ENCODE data around the gene CPLX1. TPM values are rescaled to one million over a fixed set of nuclear protein-coding genes. Genes with fewer than 3 reads are reported as not detected.
"Not testable (repeated sequence)": the region's sequence is repeated elsewhere in the genome, so short reads cannot be mapped to it uniquely, and the experiment has no call there.

The CPLX1 gene
- total RNA-seq, 1 donor from 2014 or later = 4.4 TPM

DNA sequence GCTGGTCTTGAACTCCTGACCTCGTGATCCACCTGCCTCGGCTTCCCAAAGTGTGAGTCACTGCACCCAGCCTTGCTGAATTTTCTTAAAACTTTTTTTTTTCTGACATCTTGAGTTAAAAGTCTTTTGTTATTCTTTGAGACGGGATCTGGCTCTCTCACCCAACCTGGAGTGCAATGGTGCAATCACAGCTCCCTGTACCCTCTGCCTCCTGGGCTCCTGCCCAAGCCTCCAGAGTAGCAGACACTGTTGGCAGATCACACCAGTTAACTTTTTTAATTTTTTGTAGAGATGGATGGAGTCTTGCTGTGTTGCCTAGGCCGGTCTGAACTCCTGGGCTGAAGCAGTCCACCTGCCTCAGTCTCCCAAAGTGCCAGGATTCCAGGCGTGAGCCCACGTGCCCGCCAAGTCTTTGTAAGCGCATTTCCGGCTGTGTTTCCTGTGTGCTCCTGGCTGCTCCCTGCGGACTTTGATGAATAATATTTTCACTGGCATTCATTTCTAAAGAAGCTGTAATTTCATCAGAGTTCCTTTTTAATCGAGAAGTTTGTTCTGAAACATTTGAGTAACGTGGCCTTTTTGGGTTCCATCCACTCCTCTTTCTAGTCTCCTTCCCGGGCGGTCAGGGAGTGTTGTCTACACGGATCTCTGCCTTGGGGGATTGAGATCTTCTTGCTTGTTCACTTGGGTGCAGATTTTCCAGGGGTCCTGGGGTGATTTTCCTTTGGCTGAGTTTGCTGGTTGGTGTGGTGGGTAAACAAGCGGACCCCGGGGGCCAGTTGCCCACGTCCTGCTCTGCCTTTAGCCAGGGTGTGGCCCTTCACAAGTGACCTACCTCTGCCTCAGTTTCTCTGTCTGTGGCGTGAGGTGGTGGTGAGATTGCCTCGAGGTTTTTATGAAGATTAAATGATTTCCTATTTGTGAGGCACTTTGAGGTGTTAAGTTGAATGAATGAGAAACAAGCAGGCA is 75.9 kb downstream of the CPLX1 start:
- no peak for DNase-seq
- intact Hi-C loops (cut with micrococcal nuclease) = no loop called here
- ATAC-seq = peak; percentile 71

DNA sequence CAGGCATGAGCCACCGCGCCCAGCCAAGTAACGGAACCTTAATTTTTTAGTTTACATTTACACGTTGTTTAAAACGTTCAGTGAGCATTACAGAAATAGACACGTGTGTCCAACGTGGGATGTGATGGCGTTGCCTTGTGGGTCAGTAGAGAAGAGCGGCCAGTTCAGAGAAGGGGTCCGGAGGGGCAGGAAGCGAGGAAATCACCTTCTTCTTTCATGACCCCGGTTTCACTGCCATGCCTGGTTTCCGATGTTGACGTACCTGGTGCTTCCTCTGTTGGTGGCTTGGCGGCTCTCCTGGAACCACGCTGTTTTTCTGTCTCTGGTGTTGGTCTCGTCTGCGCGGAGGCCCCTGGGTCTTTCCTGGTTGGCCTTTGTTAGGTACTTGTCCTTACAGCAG is 77.5 kb downstream of the CPLX1 start:
- intact Hi-C loops (cut with micrococcal nuclease) = no loop called here
- DNase-seq = peak; percentile 19
- ATAC-seq = no peak

DNA sequence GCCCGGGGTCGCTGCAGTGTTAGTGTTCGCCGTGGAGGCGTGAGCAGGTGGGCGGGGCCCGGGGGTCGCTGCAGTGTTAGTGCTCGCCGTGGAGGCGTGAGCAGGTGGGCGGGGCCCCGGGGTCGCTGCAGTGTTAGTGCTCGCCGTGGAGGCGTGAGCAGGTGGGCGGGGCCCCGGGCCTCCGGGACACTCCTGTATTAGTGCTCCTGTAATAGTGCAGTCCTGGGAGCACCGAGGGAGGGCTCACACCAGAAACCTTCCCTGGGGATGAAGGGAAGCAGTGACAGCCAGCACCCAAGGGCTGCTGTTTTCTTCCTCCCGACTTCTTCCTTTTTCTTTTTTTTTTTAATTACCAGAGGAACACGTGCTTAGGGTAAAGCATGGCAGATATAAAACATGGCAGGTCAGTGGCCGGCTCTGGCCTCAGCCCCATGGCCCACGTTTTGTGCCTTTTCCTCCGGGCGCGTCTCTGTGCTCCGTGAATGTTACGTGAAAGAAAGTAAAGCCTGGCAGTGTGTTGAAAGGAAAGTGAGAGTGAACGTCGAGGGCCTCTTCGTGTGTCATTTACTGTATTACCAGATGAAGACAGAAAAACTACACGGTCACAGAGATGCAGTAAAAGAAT is 78.3 kb downstream of the CPLX1 start:
- DNase-seq (peak; percentile 23), ATAC-seq (no peak)
- intact Hi-C loops (cut with micrococcal nuclease) = no loop called here

DNA sequence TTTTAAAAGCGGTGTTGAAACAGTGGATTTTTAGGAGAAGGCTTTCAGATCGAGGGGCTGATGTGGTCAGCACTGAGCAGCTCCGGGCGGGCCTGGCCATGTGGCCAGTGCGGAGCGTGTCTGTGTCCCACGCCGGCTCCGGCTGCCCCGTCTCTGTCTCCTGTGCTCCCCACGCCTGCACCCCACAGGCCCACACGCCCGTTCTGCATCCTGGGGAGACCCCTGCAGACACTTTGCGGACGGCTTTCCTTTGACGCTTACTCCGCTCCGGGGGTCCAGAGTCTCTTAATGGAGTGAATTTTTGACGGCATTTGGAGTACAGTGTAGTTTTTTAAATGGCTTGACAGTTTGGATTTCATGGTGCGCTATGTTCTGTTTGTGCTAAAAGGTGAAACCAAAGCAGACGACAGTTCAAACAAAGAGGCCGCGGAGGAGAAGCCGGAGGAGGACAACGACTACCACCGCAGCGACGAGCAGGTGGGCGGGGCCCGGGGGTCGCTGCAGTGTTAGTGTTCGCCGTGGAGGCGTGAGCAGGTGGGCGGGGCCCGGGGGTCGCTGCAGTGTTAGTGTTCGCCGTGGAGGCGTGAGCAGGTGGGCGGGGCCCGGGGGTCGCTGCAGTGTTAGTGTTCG is 81.6 kb downstream of the CPLX1 start:
- DNase-seq = peak; percentile 26
- ATAC-seq = no peak
- intact Hi-C loops (cut with micrococcal nuclease) = no loop called here

DNA sequence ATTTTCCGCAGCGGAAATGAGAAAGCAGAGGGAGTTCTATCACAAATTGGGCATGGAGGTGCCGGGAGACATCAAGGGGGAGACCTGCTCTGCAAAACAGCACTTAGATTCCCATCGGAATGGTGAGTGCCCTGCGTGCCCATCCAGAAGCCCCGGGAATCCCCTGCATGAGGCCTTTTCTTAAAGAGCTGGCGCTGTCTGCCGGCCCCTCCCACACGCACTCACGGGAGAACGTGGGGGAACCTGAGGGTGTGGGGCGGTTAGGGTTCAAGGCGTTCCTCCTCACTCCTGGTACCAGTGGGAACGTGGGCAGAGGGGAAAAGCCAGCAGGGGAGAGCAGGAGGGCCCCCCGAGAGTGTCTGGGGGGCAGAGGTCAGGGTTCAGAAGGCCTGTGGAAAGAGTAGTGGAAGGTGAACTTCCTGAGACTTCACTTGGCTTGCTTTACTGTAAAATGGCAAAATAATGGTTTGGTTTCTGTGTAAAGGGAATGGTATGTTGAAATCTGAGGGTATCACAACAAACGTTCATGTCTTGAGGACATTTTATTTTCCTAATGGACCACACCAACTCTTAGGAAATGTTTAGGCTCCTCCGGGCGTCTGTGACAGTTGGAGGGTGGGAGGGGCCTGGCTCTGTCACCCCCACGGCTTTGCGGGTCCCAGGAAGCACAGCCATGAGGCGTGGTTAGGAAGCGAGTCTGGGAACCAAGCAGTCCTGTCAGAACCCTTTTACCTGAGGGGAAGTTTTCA is 82.3 kb downstream of the CPLX1 start:
- intact Hi-C loops (cut with micrococcal nuclease) = no loop called here
- ATAC-seq (no peak), DNase-seq (no peak)

DNA sequence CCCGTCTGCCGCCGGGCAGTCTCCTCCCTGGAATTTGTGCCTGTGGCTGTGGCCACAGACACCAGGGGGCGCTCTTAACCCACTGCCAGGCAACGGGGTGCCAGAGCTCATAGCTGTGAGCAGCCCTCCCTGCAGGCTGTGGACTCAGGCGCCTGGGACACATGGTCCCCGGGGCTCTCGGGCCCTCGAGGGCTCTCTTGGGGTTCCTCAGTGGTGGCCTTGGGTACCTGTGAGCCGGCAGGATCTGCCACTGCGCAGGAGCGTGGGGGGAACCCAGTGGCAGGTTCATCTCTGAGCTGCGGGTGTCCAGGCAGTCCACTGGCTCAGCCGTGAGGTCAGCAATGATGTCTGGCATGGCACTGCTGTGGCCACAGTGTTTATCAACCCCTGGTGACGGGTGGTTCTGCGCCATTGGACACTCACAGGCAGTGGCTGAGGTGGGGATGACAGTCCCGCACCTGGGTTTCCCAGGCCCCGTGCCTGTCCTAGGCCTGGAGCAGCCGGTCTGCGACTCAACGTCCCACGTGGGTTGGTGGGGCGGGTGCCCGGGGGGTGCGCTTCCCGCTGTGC is 83.1 kb downstream of the CPLX1 start:
- DNase-seq (peak; percentile 78), ATAC-seq (peak; percentile 87)
- intact Hi-C loops (cut with micrococcal nuclease) = no loop called here

DNA sequence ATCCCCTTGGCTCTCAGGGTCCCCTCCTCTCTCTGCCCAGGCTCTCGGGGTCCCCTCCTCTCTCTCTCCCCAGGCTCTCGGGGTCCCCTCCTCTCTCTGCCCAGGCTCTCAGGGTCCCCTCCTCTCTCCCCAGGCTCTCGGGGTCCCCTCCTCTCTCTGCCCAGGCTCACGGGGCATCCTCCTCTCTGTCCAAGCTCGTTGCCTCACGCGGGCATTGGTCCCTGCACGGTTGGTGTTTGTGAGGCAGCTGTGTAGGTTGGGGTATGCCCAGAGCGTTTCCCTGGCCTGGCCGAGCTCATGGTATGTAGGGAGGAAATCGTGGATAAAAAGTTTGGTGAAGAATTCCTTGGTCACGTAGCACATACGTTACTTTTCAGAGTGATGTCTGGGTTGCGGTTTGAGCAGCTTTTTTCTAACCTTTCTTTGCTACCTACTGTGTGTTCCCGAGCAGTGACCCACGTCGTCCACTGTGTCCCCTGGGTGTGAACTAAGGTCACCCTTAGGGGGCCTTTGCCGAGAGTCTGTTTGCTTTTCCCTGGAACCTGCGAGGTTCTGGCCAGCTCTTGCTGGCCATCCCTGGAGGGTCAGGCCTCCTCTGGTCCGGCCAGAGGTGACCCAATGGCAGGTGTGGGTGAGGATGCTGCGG is 83.7 kb downstream of the CPLX1 start:
- ATAC-seq (peak; percentile 24), DNase-seq (no peak)
- intact Hi-C loops (cut with micrococcal nuclease) = no loop called here

DNA sequence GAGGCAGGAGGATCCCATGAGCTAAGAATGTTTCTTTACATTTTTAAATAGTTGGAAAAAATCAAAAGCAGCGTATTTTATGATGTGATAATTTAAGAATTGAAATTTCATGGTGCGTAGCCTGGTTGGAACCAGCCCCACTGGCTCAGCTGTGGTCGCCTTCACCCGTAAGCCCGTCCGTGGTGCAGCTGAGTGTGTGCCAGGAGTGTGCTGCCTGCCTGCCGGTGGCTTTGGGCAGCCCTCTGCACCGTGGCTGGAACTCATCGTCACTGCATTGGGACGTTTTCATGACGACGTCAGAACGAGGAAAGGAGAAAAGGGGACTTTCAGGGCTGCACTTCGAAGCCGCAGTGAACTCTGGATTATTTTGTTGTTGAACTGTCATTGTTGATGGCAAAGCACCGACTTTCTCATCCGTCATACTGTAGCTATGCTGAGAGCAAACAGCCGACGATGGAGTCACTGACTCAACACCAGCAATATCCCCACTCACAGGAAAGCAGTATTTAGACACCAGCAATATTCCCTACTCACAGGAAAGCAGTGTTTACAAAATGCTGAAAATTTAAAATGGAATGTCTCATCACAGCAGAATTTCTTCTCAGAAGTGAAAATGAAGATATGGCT is 85.2 kb downstream of the CPLX1 start:
- intact Hi-C loops (cut with micrococcal nuclease) = no loop called here
- no peak for ATAC-seq
- DNase-seq = no peak

DNA sequence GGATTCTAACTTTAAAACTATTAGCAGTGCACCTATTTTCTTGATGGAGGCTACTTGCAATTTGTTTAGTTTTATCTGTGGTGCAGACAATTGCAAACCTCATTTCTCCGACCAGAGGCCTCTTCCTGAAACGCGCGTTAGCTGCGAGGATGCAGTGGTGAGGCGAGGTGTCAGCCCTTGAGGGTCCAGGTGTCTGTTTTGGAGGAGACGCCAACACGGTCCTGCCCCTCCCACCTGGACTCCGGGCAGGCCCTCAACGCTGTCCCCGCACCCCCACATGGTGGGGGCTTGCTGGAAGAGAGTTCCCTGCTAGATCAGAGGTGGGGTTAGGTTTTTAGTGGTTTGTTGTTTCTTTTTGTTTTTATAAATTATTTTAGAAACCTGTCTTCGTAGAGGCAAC is 85.9 kb downstream of the CPLX1 start:
- ATAC-seq (no peak), DNase-seq (no peak)
- intact Hi-C loops (cut with micrococcal nuclease) = no loop called here

DNA sequence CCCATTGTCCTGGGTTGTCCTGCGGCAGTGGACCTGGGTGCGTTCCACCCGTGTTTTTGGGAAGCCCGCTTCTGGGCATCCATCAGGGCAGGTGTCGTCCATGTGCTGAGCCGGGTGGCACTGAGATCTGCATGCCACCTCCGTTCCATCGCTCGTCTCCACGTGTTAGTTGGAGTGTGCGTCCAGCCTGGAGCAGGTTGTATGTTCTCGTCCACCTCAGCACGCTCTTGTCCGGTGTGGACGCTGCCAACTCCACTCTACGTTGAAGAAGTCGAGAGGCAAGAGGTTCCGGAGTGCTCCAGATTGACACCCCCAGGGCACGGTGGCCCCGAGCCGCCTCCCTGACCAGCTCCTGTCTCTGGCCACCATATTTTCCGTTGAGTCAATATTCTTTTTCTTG is 86.4 kb downstream of the CPLX1 start:
- DNase-seq (no peak), ATAC-seq (no peak)
- intact Hi-C loops (cut with micrococcal nuclease) = no loop called here

DNA sequence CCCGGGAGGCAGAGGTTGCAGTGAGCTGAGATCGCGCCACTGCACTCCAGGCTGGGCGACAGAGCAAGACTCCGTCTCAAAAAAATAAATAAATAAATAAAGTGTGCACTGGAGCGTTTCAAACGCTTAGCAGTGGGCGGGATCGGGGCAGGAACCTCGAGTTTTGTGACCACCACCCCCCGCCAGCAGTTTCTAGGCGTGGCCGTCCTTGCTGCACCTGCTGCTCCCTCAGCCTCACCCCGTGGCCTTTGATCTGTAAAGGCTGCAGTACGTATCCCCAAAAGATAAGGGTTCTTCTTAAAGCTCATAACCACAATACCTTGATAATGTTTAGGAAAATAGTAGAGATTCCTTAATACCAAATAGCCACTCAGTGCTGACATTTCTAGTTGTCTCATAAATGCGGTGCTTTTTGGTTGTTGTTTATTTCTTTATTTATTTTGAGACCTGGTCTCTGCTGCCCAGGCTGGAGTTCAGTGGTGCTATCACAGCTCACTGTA is 87.1 kb downstream of the CPLX1 start:
- ATAC-seq (no peak), DNase-seq (no peak)
- intact Hi-C loops (cut with micrococcal nuclease) = no loop called here

DNA sequence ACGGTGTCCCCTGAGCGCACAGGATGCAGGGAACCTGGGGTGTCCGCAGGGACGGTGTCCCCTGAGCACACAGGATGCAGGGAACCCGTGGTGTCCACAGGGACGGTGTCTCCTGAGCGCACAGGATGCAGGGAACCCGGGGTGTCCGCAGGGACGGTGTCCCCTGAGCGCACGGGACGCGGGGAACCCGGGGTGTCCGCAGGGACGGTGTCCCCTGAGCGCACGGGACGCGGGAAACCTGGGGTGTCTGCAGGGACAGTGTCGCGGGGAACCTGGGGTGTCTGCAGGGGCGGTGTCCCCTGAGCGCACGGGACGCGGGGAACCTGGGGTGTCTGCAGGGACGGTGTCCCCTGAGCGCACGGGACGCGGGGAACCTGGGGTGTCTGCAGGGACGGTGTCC is 89.4 kb downstream of the CPLX1 start:
- DNase-seq; intact Hi-C loops (cut with micrococcal nuclease); ATAC-seq: not testable (repeated sequence)

DNA sequence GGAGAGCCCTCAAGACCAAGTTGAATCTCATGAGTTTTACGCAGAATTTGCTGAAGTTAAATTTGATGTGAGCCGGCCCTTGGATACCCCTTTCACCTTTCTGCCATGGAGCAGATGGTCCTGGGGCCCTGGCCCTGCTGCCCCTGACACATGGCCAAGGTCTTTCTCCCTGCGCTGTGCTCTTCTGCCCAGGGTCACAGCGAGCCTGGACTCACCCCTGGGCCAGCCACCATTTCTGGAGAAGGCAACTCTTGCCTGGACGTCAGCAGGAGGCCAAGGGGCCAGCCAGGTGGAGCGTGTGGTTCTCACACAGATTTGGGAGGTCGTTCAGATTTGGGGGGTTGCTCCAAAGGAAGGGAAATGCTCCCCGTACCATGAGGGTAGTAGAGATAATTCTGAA is 90.3 kb downstream of the CPLX1 start:
- intact Hi-C loops (cut with micrococcal nuclease) = no loop called here
- ATAC-seq (no peak), DNase-seq (no peak)

Other genes starting within 250 kb of the CPLX1 start
- not detected for gene TMEM271, start 249.8 kb downstream of the CPLX1 start, total RNA-seq
- 2.1 TPM for gene PDE6B, start 200.6 kb downstream of the CPLX1 start, total RNA-seq
- gene ATP5ME, start 151.9 kb downstream of the CPLX1 start, total RNA-seq = 1,128 TPM
- 2.7 TPM for gene MYL5, start 151.6 kb downstream of the CPLX1 start, total RNA-seq
- gene SLC49A3, start 137.0 kb downstream of the CPLX1 start, total RNA-seq = 12.6 TPM
- gene PCGF3, start 120.3 kb downstream of the CPLX1 start, total RNA-seq = 20.9 TPM
- gene GAK, start 106.2 kb upstream of the CPLX1 start, total RNA-seq = 29.7 TPM
- 19.8 TPM for gene TMEM175, start 106.3 kb upstream of the CPLX1 start, total RNA-seq
- 3.6 TPM for gene DGKQ, start 147.4 kb upstream of the CPLX1 start, total RNA-seq
- 8.7 TPM for gene IDUA, start 160.9 kb upstream of the CPLX1 start, total RNA-seq
- not detected for gene SLC26A1, start 167.3 kb upstream of the CPLX1 start, total RNA-seq
- gene FGFRL1, start 185.5 kb upstream of the CPLX1 start, total RNA-seq = 26.6 TPM

Data from left ventricle myocardium superior (tissue), 1 donor.